ENCODE results near the gene AMZ1. TPM values are rescaled to one million over a fixed set of nuclear protein-coding genes. Genes with fewer than 3 reads are reported as not detected.

AMZ1 gene
- total RNA-seq, 3 donors from 2014 or later (not counting 1 experiment from before 2014, with no cell fraction given), result 0.07 to 1.2 (median 0.27) TPM

DNA sequence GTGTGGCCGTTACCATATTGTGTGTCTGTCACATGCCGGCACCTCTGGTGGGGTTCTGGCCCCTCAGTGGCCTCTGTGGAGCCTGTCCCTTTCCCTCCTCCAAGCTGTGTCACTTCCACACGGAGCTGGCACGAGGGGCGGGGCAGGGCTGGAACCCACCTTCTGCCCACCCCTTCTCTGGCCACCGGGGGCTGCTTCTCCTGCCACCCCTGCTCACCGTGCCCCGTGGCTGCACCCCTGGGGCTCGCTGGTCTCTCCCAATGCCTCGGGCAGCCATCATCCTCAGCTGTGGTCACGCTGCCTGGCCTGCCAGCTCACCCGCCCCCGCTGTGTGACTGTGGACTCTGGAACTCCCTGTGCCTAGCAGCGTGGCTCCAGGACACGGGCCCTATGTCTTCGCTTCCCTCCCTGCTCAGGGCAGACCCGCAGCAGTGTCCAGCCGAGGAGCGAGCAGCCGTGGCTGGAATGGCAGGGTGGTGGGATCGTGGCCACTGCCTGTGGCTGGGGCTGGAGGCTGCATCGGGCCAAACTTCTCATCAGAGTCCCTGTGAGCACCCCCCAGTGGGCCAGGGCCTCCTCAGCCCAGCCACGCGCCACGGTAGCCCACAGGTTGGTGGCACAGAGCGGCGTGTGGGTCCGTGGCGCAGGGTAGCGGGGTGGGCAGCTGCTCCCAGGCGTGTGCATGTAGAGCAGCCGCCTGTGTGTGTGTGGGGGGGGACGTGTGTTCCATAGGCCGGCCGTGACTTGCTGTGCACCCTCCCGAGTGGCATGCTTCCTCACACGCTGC is 48.1 kb upstream of the AMZ1 start:
- no peak for DNase-seq
- intact Hi-C loops (cut with micrococcal nuclease), result no loop called here

DNA sequence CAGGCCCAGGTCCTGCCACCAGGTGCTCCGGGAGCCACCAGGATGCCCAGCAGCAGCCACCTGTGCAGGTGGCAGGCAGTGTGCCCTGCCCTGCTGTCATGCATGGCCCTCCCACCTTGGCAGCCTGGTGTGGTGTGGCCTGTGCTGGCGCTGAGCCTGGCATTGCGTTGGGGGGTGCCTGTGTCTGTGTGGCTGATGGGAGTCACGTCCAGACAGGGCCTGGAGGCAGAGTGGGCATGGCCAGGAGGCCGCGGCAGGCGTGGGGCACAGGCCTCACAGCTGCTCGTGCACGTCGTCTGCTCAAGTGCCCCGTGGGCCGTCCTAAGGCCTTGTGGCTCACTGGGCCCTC is 47.5 kb upstream of the AMZ1 start:
- TF ChIP-seq, protein P1, sequence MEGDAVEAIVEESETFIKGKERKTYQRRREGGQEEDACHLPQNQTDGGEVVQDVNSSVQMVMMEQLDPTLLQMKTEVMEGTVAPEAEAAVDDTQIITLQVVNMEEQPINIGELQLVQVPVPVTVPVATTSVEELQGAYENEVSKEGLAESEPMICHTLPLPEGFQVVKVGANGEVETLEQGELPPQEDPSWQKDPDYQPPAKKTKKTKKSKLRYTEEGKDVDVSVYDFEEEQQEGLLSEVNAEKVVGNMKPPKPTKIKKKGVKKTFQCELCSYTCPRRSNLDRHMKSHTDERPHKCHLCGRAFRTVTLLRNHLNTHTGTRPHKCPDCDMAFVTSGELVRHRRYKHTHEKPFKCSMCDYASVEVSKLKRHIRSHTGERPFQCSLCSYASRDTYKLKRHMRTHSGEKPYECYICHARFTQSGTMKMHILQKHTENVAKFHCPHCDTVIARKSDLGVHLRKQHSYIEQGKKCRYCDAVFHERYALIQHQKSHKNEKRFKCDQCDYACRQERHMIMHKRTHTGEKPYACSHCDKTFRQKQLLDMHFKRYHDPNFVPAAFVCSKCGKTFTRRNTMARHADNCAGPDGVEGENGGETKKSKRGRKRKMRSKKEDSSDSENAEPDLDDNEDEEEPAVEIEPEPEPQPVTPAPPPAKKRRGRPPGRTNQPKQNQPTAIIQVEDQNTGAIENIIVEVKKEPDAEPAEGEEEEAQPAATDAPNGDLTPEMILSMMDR (IDR thresholded peaks at IDR 0.05), result no peak
- no peak overlapping the region for H3K27ac Mint-ChIP-seq
- Histone ChIP-seq H3K36me3 (ENCODE audit: control insufficient read depth, insufficient read depth, low read length) (no peaks in the 10 kb centered on the region), H3K27ac (ENCODE audit: low read length) (no peak overlapping the region), H3K4me3 (ENCODE audit: low read length) (no peak overlapping the region), H3K9me3 (ENCODE audit: control insufficient read depth, insufficient read depth, low read length) (no peaks in the 10 kb centered on the region), H3K4me1 (ENCODE audit: control insufficient read depth, insufficient read depth, low read length) (peaks cover 61% of the 10 kb centered on the region), H3K27me3 (ENCODE audit: control insufficient read depth, insufficient read depth, low read length) (no peaks in the 10 kb centered on the region)
- 91% methylated on average over 12 of the region's 12 CpGs for WGBS (ENCODE audit: insufficient coverage)
- DNase-seq, result no peak
- intact Hi-C loops (cut with micrococcal nuclease), result no loop called here
- no peaks in the 10 kb centered on the region for H3K36me3 Mint-ChIP-seq
- H3K9me3 Mint-ChIP-seq, result no peaks in the 10 kb centered on the region
- H3K4me1 Mint-ChIP-seq, result peaks cover 13 to 21% of the 10 kb centered on the region in 2 donors
- ATAC-seq, result no peak
- H3K4me3 Mint-ChIP-seq, result no peak overlapping the region
- H3K27me3 Mint-ChIP-seq (ENCODE audit: low read depth in 2 of 2), result no peaks in the 10 kb centered on the region

More for the DNA sequence above, 48.1 kb upstream of the AMZ1 start:
- Histone ChIP-seq H3K27me3 (ENCODE audit: control insufficient read depth, insufficient read depth, low read length) (no peaks in the 10 kb centered on the region), H3K27ac (ENCODE audit: low read length) (no peak overlapping the region), H3K4me3 (ENCODE audit: low read length) (no peak overlapping the region), H3K9me3 (ENCODE audit: control insufficient read depth, insufficient read depth, low read length) (no peaks in the 10 kb centered on the region), H3K36me3 (ENCODE audit: control insufficient read depth, insufficient read depth, low read length) (no peaks in the 10 kb centered on the region), H3K4me1 (ENCODE audit: control insufficient read depth, insufficient read depth, low read length) (peaks cover 55% of the 10 kb centered on the region)
- TF ChIP-seq, protein P1 (IDR thresholded peaks at IDR 0.05), result no peak
- H3K4me1 Mint-ChIP-seq, result peaks cover 8 to 21% of the 10 kb centered on the region in 2 donors
- H3K27ac Mint-ChIP-seq, result no peak overlapping the region
- no peaks in the 10 kb centered on the region for H3K9me3 Mint-ChIP-seq
- no peaks in the 10 kb centered on the region for H3K27me3 Mint-ChIP-seq (ENCODE audit: low read depth in 2 of 2)
- H3K4me3 Mint-ChIP-seq, result no peak overlapping the region
- no peaks in the 10 kb centered on the region for H3K36me3 Mint-ChIP-seq
- ATAC-seq, result no peak
- WGBS (ENCODE audit: insufficient coverage), result 90% methylated on average over 37 of the region's 37 CpGs

DNA sequence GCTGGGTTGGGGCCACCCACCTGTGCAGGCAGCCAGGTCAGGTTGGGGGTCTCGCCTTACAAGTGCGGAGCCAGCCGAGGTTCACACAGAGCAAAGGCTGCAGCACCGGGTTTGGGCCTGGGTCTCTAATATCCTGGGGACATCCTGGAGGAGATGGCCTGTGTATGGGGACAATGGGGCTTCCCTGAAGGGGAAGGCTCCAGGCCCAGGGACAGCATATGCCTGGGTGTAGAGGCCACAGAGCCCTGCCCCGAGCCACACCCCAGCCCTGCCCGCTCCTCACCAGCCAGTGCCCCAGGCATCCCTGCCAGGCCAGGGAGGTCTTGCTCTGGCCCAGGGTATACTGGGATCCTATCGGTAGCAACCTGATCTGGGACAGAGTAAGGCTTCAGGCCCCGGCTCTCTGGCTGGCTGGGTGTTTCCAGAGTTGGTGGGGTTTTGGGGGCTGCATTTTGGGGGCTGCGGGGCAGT is 47.1 kb upstream of the AMZ1 start:
- H3K36me3 Mint-ChIP-seq, result no peaks in the 10 kb centered on the region
- Histone ChIP-seq H3K4me1 (ENCODE audit: control insufficient read depth, insufficient read depth, low read length) (peaks cover 65% of the 10 kb centered on the region), H3K9me3 (ENCODE audit: control insufficient read depth, insufficient read depth, low read length) (no peaks in the 10 kb centered on the region), H3K27me3 (ENCODE audit: control insufficient read depth, insufficient read depth, low read length) (no peaks in the 10 kb centered on the region), H3K36me3 (ENCODE audit: control insufficient read depth, insufficient read depth, low read length) (no peaks in the 10 kb centered on the region), H3K4me3 (ENCODE audit: low read length) (no peak overlapping the region), H3K27ac (ENCODE audit: low read length) (peak overlapping the region; percentile 30)
- H3K9me3 Mint-ChIP-seq, result no peaks in the 10 kb centered on the region
- WGBS (ENCODE audit: insufficient coverage), result 91% methylated on average over 9 of the region's 9 CpGs
- H3K27ac Mint-ChIP-seq, result no peak overlapping the region
- no peak for ATAC-seq
- peaks cover 15 to 24% of the 10 kb centered on the region in 2 donors for H3K4me1 Mint-ChIP-seq
- TF ChIP-seq, protein P1 (IDR thresholded peaks at IDR 0.05), result no peak
- intact Hi-C loops (cut with micrococcal nuclease), result no loop called here
- no peak for DNase-seq
- no peaks in the 10 kb centered on the region for H3K27me3 Mint-ChIP-seq (ENCODE audit: low read depth in 2 of 2)
- H3K4me3 Mint-ChIP-seq, result no peak overlapping the region
